HG03064 (cell line): ENCODE measurements around the gene KATNAL1.
"Not testable (repeated sequence)": the region's sequence is repeated elsewhere in the genome, so short reads cannot be mapped to it uniquely, and the experiment has no call there.

Experiments used
- ATAC-seq: cut with Tn5 transposase; IDR thresholded peaks from one replicate; pipeline ENCODE4 v1.9.1; 2021; ENCODE audit warnings: low read depth; ENCODE audit not compliant: unreplicated experiment

KATNAL1 gene

DNA sequence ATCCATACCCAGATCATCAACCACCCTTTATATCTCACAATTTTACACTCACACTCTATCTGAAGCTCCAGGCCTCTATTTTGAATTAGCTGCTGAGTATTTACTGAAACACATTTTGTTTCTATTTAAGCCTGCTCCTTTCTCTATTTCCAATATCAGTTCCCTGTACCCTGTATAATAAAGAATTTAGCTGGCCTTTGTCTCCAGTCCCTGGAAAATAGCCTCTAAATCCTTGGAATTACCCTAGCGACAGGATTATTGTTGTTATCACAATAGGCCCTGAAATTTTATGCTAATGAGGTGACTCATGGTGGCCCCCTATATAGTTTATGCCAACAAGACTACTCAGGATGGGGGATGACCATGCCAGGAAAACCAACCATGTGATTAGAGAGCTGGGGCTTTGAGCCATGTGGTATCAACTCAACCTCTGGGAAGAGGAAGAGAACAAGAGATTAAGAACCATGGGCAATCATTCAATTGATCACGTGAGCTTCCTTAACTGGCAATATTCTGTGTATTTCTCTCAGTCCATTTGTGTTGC lies 72.7 kb downstream of the KATNAL1 start:
- no peak for ATAC-seq

- no peak for ATAC-seq
These were observed 82.6 kb downstream of the KATNAL1 start for GRCh38 chr13:30224732-30225131.

GRCh38 chr13:30222254-30222653 lies 85.1 kb downstream of the KATNAL1 start:
- no peak for ATAC-seq

- no peak for ATAC-seq
These were observed 91.2 kb downstream of the KATNAL1 start for GRCh38 chr13:30216111-30216510.

- no peak for ATAC-seq
These were observed 95.1 kb downstream of the KATNAL1 start for GRCh38 chr13:30212256-30212655.

- ATAC-seq = no peak
These were observed 95.6 kb downstream of the KATNAL1 start for GRCh38 chr13:30211745-30212144.

DNA sequence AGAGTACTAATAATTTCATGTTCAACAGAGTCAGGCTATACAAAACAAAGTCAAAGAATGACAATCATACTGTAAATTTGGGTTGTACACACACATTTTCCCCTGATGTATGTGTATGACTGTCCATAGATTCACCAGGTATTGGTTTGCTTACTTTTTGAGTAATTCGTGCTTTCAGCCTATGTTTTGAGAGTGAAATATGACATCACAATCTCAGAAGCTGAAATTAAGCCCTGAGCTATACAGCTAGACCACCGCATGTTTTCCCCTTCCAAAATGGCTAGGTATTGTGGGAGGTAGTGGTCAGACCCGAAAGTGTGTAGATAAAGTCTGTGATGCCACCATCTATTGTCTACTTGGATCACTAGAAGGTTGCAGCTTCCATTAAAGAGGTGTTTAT lies 102.8 kb downstream of the KATNAL1 start:
- no peak for ATAC-seq

- ATAC-seq = no peak
These were observed 111.3 kb downstream of the KATNAL1 start for GRCh38 chr13:30196025-30196424.

DNA sequence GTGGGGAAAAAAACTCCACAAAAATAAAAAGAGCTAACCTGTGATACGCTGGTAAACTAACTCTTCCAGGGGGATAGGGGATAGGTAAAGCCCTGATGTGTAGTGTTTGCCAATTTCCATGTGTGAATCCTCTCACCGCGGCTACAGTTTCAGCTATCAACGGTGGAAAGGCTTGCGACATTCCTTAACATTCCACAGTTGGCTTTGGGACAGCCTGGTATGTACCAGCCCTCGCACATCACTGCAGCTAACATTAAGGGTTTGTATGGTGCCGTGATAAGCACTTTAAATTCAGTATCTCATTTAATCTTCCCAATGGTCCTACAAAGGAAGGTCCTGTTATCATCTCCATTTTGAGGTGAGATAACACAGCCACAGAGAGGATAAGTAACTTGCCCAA lies 112.4 kb downstream of the KATNAL1 start:
- ATAC-seq = no peak

DNA sequence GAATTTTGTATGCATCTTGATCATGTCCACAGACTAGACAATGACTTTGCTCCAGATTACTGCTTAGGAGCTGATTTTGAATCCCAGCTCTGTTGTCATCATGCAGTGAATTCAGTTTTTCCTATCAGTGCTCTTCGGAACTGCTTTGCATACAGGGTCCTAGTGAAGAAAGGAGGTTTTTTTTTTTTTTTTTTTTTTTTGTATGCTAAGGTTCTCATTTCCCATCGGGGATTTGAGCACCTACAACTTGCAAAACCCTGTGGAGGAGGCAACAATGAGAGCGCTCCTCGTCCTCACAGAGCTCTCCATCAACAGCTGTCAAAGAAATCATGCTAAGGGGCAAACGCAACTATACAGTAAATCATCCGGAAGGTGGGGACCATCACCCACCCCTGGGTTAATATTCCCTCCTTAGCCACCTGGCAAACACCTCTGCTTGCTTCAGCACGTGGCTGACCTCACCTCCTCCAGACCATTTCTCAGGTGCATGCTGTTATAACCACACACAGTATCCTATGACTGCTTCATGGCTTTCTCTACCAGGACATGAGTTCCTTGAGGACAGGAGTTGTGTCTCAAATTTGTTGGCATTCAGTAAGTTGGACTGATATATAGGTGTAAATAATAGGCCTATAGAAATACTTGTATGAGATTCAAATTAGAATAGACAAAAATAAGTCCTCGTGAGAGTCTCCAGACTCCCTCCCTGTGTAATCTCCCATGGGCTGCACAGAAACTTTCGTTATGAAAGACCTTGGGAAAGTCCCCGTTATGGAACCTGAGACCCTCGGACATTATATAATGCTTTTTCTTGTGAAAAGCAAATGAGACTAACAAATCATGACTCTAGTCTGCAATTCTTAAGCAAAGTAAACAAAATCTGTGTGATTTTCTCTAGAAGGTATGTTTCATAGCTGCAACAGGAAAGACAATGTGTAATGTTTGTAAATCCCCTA lies 113.8 kb downstream of the KATNAL1 start:
- no peak for ATAC-seq

DNA sequence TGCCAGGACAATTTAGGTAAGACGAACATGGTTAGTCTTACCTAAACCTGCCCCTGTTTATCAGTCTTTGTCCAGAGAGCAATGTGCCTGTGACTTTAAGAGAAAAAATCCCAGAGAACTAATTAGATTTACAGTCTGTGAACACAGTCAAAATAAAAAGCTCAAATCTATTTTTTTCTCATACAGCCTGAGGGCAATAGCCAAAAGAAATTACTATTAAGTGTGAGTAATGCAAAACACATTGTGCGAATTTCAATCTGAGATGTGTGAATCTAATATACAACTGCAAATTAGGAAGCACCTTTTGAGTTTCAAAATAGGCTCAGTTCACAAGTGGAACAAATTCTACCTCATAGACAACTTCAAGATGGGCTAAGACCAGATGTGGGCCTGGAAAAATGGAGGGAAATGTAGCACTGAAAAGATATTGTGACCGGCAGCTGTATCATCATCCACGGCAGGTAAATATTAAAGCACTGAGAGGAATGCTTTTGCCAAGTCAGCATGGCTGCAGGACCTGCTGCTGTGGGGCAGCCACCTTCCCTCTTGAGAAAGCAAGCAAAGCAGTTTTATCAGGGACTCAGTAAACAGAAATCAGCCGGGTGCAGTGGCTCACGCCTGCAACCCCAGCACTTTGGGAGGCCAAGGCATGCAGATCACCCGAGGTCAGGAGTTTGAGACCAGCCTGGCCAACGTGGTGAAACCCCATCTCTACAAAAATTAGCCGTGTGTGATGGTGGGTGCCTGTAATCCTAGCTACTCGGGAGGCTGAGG lies 114.8 kb downstream of the KATNAL1 start:
- ATAC-seq = no peak

GRCh38 chr13:30191491-30192100 lies 115.8 kb downstream of the KATNAL1 start:
- ATAC-seq = no peak

DNA sequence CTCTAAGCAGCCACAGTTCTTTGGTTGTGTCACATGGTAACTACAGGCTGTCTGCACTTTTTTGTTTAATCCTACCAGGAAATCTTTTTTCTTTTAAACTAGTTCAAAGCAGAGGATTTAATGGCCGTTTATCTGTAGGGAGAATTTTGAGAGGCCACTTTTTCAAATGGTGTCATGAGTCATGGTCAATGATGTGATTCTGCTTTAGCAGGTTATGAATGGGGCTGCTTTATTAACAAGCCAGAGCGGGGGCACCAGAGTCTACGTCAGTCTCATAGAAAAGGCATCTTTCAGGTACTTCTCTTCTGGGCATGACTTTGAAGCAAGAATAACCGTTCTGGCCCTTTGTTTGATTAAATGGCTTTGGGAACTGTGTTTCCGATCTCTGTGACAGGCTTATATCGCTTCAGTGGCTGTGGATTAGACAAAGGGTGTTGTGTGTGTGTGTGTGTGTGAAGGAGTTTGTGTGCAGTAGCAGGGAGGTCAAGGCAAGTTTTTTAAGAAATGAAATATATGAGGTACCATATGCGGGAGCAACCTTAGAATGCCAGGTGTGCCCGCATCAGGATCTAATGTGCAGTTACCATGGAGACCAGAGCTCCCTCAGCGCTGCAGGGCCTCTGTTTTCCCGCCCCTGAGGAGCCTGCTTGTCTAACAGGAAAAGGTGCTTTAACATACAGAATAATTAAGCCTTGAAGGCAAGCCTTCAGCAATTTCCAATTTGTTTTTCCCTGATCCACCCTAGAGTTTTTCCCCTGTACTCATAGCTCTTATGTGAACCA lies 120.5 kb downstream of the KATNAL1 start:
- ATAC-seq = no peak

GRCh38 chr13:30181888-30182651 lies 125.3 kb downstream of the KATNAL1 start:
- ATAC-seq = no peak

DNA sequence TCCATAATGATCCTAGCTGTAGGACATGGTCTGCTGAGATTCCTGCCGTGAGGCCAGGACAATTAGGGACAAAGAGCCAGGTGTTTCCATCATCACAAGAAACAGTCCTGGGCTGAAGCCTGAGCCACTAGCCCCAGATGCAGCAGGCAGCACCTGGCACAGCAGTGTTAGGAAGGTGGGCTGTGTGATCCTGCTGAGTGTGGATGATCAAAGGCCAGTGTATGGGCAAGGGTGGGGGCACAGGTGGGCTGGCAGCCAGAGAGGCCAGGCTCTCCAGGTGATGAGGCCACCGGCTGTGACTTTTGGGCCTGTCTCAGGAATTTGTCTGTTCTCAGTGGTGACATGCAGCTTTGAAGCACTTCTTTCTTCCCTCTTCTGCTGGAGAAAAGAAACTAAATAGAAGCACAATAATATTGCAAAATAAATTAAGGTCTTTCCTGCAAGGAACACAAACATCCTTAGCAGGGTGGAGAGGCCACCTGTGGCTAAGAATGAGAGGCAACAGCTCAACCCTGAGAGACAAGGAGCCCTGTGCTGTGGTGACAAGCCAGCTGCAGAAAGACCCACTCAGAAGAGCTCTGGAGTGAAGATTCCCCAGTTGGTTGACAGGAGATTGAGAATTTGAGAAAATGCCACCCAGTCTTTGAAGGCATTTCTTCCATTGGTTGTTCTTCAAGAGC lies 127.6 kb downstream of the KATNAL1 start:
- no peak for ATAC-seq

DNA sequence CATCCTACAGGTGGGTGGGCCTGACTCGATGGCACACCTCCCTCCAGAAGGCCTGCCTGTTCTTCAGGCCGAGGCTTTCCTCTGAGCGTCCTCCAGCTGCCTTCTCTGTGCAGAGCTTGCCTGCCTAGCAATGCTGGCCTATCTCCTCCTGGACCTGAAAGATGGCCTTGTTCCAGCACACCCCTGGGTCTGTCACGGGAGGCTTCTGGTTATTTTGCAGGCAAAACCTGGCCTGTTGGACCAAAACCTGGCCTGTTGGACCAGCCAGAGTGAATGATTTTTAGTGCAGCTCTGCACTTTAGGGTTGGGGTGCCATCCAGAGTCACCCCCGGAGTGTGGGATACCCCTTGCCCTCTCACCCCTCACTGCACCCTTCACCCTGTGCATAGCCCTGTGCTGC lies 128.4 kb downstream of the KATNAL1 start:
- ATAC-seq = no peak

DNA sequence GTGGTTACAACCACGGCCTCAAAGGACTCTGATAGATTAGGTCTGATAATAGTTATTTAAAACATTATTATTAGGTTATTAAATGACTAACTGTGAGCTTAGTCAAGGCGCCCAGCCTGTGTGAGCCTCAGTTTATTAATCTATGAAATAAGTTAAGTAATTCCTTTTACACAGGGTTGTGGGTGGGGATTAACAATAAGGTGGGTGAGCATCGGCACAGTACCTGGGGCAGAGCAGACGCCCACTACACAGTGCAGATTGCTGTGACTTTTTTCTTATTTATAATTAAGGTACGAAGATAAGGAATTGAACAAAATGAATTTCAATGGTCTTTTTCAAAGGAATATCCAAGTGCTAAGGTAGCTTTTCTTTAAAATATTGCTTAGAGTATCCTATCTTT lies 132.2 kb downstream of the KATNAL1 start:
- ATAC-seq = no peak

- not testable (repeated sequence) for ATAC-seq
These were observed 133.1 kb downstream of the KATNAL1 start for GRCh38 chr13:30174250-30174649.

GRCh38 chr13:30173303-30173610 lies 134.1 kb downstream of the KATNAL1 start:
- no peak for ATAC-seq
